WTC11 (cell line): ENCODE measurements around the gene ITGA11. TPM values are rescaled to one million over a fixed set of nuclear protein-coding genes. Genes with fewer than 3 reads are reported as not detected.
A peak's percentile ranks its signal among the peaks of the same experiment; 100 is the strongest.

ENCODE experiments used
- ATAC-seq: fragments of 200-7000 bp; cut with Tn5 transposase; 2 replicates; pipeline ENCODE4 v1.10.0; 2021; ENCODE audit warnings: mild to moderate bottlenecking, moderate library complexity
- CTCF ChIA-PET: fragments of 300-600 bp; sonication (Branson Sonifier 250); formaldehyde crosslinking; loops from one replicate; lab custom pipeline; 2021; ENCODE audit warnings: antibody characterized with exemption; lab: Charles Lee
- POLR2A ChIA-PET: fragments of 350-600 bp; sonication (Branson Sonifier 250); formaldehyde crosslinking; loops from one replicate; lab custom pipeline; 2021; ENCODE audit warnings: antibody characterized with exemption; lab: Charles Lee
- DNase-seq: peaks from one replicate; pipeline ENCODE4 v3.0.0; 2021; ENCODE audit warnings: low spot score
- H3K27ac Mint-ChIP-seq: 2 replicates; pipeline ENCODE4 v1.8.0; 2021; ENCODE audit warnings: mixed read lengths
- H3K27me3 Mint-ChIP-seq: 2 replicates; pipeline ENCODE4 v1.8.0; 2021; ENCODE audit warnings: low read depth, mild to moderate bottlenecking, moderate library complexity, mixed read lengths
- H3K36me3 Mint-ChIP-seq: 2 replicates; pipeline ENCODE4 v1.8.0; 2021; ENCODE audit warnings: mixed read lengths
- H3K4me1 Mint-ChIP-seq: 2 replicates; pipeline ENCODE4 v1.8.0; 2022; ENCODE audit warnings: mixed read lengths
- H3K4me3 Mint-ChIP-seq: 2 replicates; pipeline ENCODE4 v1.8.0; 2021; ENCODE audit warnings: mild to moderate bottlenecking, moderate library complexity, mixed read lengths
- H3K9me3 Mint-ChIP-seq: 2 replicates; pipeline ENCODE4 v1.8.0; 2021; ENCODE audit warnings: mixed read lengths
- CBFB ChIP-seq: sonication (generic); formaldehyde crosslinking; IDR thresholded peaks from 2 replicates; pipeline ENCODE4 v1.8.1; 2022; ENCODE audit warnings: mild to moderate bottlenecking, low read depth, missing genetic modification reagents
- CREM ChIP-seq: sonication (generic); formaldehyde crosslinking; IDR thresholded peaks from 2 replicates; pipeline ENCODE4 v1.8.1; 2022; ENCODE audit warnings: mild to moderate bottlenecking, missing genetic modification reagents, moderate library complexity
- FOXJ3 ChIP-seq: sonication (generic); formaldehyde crosslinking; IDR thresholded peaks from 2 replicates; pipeline ENCODE4 v1.9.0; 2021; ENCODE audit warnings: missing genetic modification reagents, mild to moderate bottlenecking, borderline replicate concordance
- GABPB1 ChIP-seq: sonication (generic); formaldehyde crosslinking; IDR thresholded peaks from 2 replicates; pipeline ENCODE4 v1.8.1; 2023; ENCODE audit warnings: mild to moderate bottlenecking, missing genetic modification reagents
- MYBL2 ChIP-seq: sonication (generic); formaldehyde crosslinking; IDR thresholded peaks from 2 replicates; pipeline ENCODE4 v1.8.1; 2023; ENCODE audit warnings: mild to moderate bottlenecking, moderate library complexity, missing genetic modification reagents
- PRRX2 ChIP-seq: fragments of 250-450 bp; sonication (Bioruptor Pico); IDR thresholded peaks from 2 replicates; pipeline ENCODE4 v1.8.0; 2021; ENCODE audit warnings: mild to moderate bottlenecking
- SMAD4 ChIP-seq: sonication (generic); formaldehyde crosslinking; IDR thresholded peaks from 2 replicates; pipeline ENCODE4 v1.8.0; 2022; ENCODE audit warnings: mild to moderate bottlenecking, missing genetic modification reagents
- TCF7 ChIP-seq: sonication (generic); formaldehyde crosslinking; IDR thresholded peaks from 2 replicates; pipeline ENCODE4 v1.8.0; 2022; ENCODE audit warnings: mild to moderate bottlenecking, low read depth, missing genetic modification reagents, moderate library complexity
- ZNF263 ChIP-seq: sonication (generic); formaldehyde crosslinking; IDR thresholded peaks from 2 replicates; pipeline ENCODE4 v1.8.1; 2022; ENCODE audit warnings: low read depth, mild to moderate bottlenecking, moderate library complexity, missing genetic modification reagents
- total RNA-seq: library from RNA; stranded (reverse); gene quantifications from 3 replicates; pipeline ENCODE4 v1.2.3, GENCODE V29; 2021
- TF ChIP-seq, protein P1 (sequence below): sonication (generic); formaldehyde crosslinking; IDR thresholded peaks from 2 replicates; pipeline ENCODE4 v1.8.1; 2023; ENCODE audit warnings: mild to moderate bottlenecking, missing genetic modification reagents, moderate library complexity
- TF ChIP-seq, protein P2 (sequence below): fragments of 250-450 bp; sonication (Bioruptor Pico); IDR thresholded peaks from 2 replicates; pipeline ENCODE4 v1.9.0; 2021; ENCODE audit warnings: mild to moderate bottlenecking
- TF ChIP-seq, protein P3 (sequence below): sonication (generic); formaldehyde crosslinking; IDR thresholded peaks from 2 replicates; pipeline ENCODE4 v1.8.0; 2023; ENCODE audit warnings: missing genetic modification reagents
- TF ChIP-seq, protein P4 (sequence below): sonication (generic); formaldehyde crosslinking; IDR thresholded peaks from 2 replicates; pipeline ENCODE4 v1.8.1; 2023; ENCODE audit warnings: mild to moderate bottlenecking, missing genetic modification reagents
- TF ChIP-seq, protein P5 (sequence below): fragments of 250-450 bp; sonication (Bioruptor Pico); IDR thresholded peaks from 2 replicates; pipeline ENCODE4 v2.1.2; 2022; ENCODE audit warnings: mild to moderate bottlenecking, moderate library complexity
- TF ChIP-seq, protein P6 (sequence below): sonication (generic); formaldehyde crosslinking; IDR thresholded peaks from 2 replicates; pipeline ENCODE4 v1.8.0; 2023; ENCODE audit warnings: missing genetic modification reagents, mild to moderate bottlenecking, borderline replicate concordance
- TF ChIP-seq, protein P7 (sequence below): sonication (generic); formaldehyde crosslinking; IDR thresholded peaks from 2 replicates; pipeline ENCODE4 v1.8.1; 2022; ENCODE audit warnings: mild to moderate bottlenecking, missing genetic modification reagents, moderate library complexity, borderline replicate concordance
- TF ChIP-seq, protein P8 (sequence below): sonication (generic); formaldehyde crosslinking; IDR thresholded peaks from 2 replicates; pipeline ENCODE4 v1.8.0; 2023; ENCODE audit warnings: mild to moderate bottlenecking, missing genetic modification reagents

The ITGA11 gene
- total RNA-seq, 1 experiment from 2014 or later = 0.15 TPM

DNA sequence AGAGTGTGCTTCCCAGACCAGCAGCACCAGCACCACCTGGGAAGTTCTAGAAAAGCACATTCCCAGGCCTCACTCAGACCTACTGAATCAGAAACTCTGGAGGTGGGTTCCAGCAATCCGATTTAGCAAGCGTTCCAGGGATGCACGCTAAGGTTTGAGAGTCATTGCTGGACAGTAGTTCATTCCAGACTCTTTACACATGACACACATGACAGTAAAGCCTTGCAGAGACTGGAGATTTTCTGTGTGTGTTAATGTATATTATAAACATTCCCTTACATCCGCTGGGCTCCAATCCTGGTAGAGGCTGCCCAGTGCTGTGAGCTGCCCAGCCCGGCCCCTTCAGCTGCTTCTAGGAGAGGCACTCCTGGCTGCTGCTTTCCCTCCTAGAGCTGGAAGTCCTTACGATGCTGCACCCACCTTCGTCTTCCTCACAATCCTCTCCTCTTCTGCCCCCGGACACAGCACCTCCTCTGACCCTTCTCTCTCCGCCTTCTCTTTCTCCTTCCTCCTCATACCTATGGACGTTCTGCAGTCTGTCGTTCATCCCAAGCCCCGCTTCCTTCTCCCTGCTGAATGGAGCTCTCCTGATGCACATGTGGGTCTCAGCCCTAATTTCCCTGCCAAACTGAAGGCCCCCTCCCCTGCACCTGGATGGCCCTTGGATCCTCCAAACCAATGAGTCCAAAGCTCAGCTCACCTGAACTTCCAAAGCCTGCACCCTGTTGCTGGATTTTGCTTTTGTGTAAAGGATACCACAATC lies 44.4 kb downstream of the ITGA11 start:
- ATAC-seq = no peak
- peak; percentile 3 for DNase-seq
- CTCF ChIA-PET = interaction anchor here (1.2 kb wide), 1 partner anchor 81 kb away, joined by 4 read pairs; no protein-coding TSS in a partner anchor
- H3K4me1 Mint-ChIP-seq = no peaks in the 10 kb centered on the region
- H3K36me3 Mint-ChIP-seq = 0 out of 2 replicates have a peak, but pooled peaks cover 5% of the 10 kb centered on the region
- no peak for TF ChIP-seq ZNF263 (CRISPR knock-in tag)
- H3K9me3 Mint-ChIP-seq = peaks cover 11% of the 10 kb centered on the region
- no peak overlapping the region for H3K4me3 Mint-ChIP-seq
- H3K27me3 Mint-ChIP-seq = peaks cover 2% of the 10 kb centered on the region
- H3K27ac Mint-ChIP-seq = no peak overlapping the region
- POLR2A ChIA-PET = no interaction called here

DNA sequence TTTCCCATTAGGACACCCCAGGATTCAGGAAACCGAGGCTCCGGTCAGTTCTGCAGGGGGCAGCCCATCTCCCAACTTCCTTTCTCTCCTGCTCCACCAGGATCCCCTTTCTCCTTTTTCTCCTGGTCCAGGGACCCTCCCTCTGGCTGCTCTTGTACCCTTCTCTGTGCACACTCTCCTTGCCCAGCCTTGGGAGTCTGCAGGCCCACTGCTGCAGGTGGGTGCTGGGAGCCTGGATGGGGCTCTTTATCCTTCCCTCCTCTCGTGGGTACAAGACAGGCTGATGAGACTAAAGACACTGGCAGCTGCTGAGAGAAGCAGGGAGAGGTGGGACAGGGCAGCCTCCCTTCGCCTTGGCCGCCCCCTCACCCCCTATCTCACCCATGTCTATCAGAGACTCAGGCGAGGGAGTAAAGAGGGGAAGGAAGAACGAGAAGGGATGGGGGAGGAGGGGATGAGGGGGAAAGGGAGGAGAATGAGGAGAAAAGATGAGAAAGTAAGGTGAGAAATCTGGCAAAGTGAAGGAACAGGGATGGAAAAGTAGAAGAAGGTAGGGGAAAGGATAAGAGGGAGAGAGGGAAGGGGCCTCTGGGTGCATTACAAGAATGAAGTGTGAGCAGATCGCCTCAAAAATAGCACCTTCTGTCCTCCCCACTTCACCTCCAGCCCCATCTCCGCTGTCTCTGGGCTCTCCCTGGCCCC lies 45.2 kb downstream of the ITGA11 start:
- ATAC-seq = no peak
- POLR2A ChIA-PET = no interaction called here
- CTCF ChIA-PET = interaction anchor here (1.0 kb wide), 1 partner anchor 80 kb away, joined by 3 read pairs; no protein-coding TSS in a partner anchor

More for the DNA sequence above, 45.2 kb downstream of the ITGA11 start:
- TF ChIP-seq SMAD4 (CRISPR knock-in tag) = no peak
- TF ChIP-seq, protein P1, sequence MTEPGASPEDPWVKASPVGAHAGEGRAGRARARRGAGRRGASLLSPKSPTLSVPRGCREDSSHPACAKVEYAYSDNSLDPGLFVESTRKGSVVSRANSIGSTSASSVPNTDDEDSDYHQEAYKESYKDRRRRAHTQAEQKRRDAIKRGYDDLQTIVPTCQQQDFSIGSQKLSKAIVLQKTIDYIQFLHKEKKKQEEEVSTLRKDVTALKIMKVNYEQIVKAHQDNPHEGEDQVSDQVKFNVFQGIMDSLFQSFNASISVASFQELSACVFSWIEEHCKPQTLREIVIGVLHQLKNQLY = no peak
- TF ChIP-seq, protein P2, sequence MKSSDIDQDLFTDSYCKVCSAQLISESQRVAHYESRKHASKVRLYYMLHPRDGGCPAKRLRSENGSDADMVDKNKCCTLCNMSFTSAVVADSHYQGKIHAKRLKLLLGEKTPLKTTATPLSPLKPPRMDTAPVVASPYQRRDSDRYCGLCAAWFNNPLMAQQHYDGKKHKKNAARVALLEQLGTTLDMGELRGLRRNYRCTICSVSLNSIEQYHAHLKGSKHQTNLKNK (CRISPR knock-in tag) = no peak
- TF ChIP-seq MYBL2 (CRISPR knock-in tag) = no peak
- TF ChIP-seq TCF7 (CRISPR knock-in tag) = no peak
- no peak for TF ChIP-seq CBFB (CRISPR knock-in tag)
- TF ChIP-seq, protein P3, sequence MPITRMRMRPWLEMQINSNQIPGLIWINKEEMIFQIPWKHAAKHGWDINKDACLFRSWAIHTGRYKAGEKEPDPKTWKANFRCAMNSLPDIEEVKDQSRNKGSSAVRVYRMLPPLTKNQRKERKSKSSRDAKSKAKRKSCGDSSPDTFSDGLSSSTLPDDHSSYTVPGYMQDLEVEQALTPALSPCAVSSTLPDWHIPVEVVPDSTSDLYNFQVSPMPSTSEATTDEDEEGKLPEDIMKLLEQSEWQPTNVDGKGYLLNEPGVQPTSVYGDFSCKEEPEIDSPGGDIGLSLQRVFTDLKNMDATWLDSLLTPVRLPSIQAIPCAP (CRISPR knock-in tag) = no peak
- TF ChIP-seq, protein P4, sequence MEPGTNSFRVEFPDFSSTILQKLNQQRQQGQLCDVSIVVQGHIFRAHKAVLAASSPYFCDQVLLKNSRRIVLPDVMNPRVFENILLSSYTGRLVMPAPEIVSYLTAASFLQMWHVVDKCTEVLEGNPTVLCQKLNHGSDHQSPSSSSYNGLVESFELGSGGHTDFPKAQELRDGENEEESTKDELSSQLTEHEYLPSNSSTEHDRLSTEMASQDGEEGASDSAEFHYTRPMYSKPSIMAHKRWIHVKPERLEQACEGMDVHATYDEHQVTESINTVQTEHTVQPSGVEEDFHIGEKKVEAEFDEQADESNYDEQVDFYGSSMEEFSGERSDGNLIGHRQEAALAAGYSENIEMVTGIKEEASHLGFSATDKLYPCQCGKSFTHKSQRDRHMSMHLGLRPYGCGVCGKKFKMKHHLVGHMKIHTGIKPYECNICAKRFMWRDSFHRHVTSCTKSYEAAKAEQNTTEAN (CRISPR knock-in tag) = no peak
- TF ChIP-seq, protein P5, sequence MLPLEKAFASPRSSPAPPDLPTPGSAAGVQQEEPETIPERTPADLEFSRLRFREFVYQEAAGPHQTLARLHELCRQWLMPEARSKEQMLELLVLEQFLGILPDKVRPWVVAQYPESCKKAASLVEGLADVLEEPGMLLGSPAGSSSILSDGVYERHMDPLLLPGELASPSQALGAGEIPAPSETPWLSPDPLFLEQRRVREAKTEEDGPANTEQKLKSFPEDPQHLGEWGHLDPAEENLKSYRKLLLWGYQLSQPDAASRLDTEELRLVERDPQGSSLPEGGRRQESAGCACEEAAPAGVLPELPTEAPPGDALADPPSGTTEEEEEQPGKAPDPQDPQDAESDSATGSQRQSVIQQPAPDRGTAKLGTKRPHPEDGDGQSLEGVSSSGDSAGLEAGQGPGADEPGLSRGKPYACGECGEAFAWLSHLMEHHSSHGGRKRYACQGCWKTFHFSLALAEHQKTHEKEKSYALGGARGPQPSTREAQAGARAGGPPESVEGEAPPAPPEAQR (CRISPR knock-in tag) = no peak
- TF ChIP-seq, protein P6, sequence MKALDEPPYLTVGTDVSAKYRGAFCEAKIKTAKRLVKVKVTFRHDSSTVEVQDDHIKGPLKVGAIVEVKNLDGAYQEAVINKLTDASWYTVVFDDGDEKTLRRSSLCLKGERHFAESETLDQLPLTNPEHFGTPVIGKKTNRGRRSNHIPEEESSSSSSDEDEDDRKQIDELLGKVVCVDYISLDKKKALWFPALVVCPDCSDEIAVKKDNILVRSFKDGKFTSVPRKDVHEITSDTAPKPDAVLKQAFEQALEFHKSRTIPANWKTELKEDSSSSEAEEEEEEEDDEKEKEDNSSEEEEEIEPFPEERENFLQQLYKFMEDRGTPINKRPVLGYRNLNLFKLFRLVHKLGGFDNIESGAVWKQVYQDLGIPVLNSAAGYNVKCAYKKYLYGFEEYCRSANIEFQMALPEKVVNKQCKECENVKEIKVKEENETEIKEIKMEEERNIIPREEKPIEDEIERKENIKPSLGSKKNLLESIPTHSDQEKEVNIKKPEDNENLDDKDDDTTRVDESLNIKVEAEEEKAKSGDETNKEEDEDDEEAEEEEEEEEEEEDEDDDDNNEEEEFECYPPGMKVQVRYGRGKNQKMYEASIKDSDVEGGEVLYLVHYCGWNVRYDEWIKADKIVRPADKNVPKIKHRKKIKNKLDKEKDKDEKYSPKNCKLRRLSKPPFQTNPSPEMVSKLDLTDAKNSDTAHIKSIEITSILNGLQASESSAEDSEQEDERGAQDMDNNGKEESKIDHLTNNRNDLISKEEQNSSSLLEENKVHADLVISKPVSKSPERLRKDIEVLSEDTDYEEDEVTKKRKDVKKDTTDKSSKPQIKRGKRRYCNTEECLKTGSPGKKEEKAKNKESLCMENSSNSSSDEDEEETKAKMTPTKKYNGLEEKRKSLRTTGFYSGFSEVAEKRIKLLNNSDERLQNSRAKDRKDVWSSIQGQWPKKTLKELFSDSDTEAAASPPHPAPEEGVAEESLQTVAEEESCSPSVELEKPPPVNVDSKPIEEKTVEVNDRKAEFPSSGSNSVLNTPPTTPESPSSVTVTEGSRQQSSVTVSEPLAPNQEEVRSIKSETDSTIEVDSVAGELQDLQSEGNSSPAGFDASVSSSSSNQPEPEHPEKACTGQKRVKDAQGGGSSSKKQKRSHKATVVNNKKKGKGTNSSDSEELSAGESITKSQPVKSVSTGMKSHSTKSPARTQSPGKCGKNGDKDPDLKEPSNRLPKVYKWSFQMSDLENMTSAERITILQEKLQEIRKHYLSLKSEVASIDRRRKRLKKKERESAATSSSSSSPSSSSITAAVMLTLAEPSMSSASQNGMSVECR (CRISPR knock-in tag) = no peak
- TF ChIP-seq PRRX2 (CRISPR knock-in tag) = no peak
- TF ChIP-seq, protein P7, sequence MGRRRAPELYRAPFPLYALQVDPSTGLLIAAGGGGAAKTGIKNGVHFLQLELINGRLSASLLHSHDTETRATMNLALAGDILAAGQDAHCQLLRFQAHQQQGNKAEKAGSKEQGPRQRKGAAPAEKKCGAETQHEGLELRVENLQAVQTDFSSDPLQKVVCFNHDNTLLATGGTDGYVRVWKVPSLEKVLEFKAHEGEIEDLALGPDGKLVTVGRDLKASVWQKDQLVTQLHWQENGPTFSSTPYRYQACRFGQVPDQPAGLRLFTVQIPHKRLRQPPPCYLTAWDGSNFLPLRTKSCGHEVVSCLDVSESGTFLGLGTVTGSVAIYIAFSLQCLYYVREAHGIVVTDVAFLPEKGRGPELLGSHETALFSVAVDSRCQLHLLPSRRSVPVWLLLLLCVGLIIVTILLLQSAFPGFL (CRISPR knock-in tag) = no peak
- TF ChIP-seq CREM (CRISPR knock-in tag) = no peak
- TF ChIP-seq GABPB1 (CRISPR knock-in tag) = no peak
- TF ChIP-seq, protein P8, sequence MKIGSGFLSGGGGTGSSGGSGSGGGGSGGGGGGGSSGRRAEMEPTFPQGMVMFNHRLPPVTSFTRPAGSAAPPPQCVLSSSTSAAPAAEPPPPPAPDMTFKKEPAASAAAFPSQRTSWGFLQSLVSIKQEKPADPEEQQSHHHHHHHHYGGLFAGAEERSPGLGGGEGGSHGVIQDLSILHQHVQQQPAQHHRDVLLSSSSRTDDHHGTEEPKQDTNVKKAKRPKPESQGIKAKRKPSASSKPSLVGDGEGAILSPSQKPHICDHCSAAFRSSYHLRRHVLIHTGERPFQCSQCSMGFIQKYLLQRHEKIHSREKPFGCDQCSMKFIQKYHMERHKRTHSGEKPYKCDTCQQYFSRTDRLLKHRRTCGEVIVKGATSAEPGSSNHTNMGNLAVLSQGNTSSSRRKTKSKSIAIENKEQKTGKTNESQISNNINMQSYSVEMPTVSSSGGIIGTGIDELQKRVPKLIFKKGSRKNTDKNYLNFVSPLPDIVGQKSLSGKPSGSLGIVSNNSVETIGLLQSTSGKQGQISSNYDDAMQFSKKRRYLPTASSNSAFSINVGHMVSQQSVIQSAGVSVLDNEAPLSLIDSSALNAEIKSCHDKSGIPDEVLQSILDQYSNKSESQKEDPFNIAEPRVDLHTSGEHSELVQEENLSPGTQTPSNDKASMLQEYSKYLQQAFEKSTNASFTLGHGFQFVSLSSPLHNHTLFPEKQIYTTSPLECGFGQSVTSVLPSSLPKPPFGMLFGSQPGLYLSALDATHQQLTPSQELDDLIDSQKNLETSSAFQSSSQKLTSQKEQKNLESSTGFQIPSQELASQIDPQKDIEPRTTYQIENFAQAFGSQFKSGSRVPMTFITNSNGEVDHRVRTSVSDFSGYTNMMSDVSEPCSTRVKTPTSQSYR (CRISPR knock-in tag) = no peak
- no peak for TF ChIP-seq FOXJ3 (CRISPR knock-in tag)
- Mint-ChIP-seq H3K27ac (no peak overlapping the region), H3K4me3 (no peak overlapping the region), H3K36me3 (no peaks in the 10 kb centered on the region), H3K9me3 (peaks cover 5% of the 10 kb centered on the region), H3K4me1 (no peaks in the 10 kb centered on the region), H3K27me3 (peaks cover 2% of the 10 kb centered on the region; the same call in 1 of the 2 replicates)
- DNase-seq = no peak
